ENCODE measurements around the gene ABCB1.

ABCB1 gene

DNA sequence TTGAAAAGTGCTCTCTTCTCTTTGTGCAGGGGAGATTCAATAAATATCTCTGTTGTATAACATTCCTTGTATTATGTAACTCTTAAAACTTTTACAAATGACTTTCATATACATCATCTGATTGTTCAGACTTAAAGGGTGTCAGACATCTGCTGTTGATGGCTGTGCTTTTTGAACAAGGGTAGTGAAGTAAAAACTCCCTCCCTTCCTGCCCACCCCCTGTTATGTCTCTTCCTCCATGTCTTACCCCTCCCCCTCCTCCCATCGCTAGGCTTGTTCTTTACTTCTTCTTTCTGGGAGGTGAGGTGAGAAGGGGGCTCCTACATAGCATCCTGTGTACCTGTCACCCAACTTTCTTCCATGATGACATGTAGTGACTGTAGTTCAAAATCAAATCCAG, 101.8 kb downstream of the ABCB1 start:
- Histone ChIP-seq H3K4me2 (ENCODE audit: low read length) (no peak overlapping the region), H3K9me3 (ENCODE audit: insufficient read depth, low read length) (no peaks in the 10 kb centered on the region), H3K9ac (ENCODE audit: low read length) (no peak overlapping the region), H3K4me1 (ENCODE audit: low read length) (peaks cover 6% of the 10 kb centered on the region; the same call in 1 of the 2 replicates), H3K27me3 (ENCODE audit: low read depth, low read length) (no peaks in the 10 kb centered on the region), H3K4me3 (ENCODE audit: low read length) (no peak overlapping the region), H3K79me2 (ENCODE audit: low read length) (no peaks in the 10 kb centered on the region), H3K36me3 (replicated peaks; ENCODE audit: low read depth, low read length) (no peaks in the 10 kb centered on the region), H2AFZ (ENCODE audit: low read depth, low read length) (no peak overlapping the region), H4K20me1 (ENCODE audit: insufficient read depth, low read length) (no peaks in the 10 kb centered on the region), H3K27ac (ENCODE audit: low read length) (no peak overlapping the region)
- no peak for TF ChIP-seq EZH2phosphoT487 (IDR thresholded peaks at IDR 0.05; ENCODE audit: low read depth)
- TF ChIP-seq, protein P1, sequence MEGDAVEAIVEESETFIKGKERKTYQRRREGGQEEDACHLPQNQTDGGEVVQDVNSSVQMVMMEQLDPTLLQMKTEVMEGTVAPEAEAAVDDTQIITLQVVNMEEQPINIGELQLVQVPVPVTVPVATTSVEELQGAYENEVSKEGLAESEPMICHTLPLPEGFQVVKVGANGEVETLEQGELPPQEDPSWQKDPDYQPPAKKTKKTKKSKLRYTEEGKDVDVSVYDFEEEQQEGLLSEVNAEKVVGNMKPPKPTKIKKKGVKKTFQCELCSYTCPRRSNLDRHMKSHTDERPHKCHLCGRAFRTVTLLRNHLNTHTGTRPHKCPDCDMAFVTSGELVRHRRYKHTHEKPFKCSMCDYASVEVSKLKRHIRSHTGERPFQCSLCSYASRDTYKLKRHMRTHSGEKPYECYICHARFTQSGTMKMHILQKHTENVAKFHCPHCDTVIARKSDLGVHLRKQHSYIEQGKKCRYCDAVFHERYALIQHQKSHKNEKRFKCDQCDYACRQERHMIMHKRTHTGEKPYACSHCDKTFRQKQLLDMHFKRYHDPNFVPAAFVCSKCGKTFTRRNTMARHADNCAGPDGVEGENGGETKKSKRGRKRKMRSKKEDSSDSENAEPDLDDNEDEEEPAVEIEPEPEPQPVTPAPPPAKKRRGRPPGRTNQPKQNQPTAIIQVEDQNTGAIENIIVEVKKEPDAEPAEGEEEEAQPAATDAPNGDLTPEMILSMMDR (IDR thresholded peaks at IDR 0.05; ENCODE audit: low read depth, low read length), result no peak

DNA sequence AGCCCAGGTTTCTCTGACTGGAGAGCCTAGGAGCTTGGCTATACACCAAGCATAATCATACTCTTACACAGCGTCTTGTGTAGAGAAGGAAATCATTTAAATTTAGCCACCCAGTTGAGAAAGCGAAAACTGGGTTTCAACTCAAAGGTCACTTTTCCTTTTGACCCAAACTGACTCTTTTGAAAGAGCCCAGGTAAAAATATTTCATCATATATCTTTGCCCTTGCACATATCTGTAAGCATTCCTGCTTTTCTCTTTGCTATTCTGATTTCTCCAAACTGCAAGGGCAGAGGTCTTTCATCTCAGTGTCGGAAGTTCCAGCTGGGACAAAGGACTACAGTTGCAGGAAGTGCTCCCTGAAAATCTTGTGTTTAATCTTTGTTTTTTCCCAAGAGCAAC, 103.2 kb downstream of the ABCB1 start:
- TF ChIP-seq, protein P1 (IDR thresholded peaks at IDR 0.05; ENCODE audit: low read depth, low read length), result no peak
- TF ChIP-seq EZH2phosphoT487 (IDR thresholded peaks at IDR 0.05; ENCODE audit: low read depth), result no peak
- no peak overlapping the region for H3K27ac ChIP-seq (ENCODE audit: low read length)
- no peaks in the 10 kb centered on the region for H3K79me2 ChIP-seq (ENCODE audit: low read length)
- H3K36me3 ChIP-seq (replicated peaks; ENCODE audit: low read depth, low read length), result no peaks in the 10 kb centered on the region
- no peak overlapping the region for H3K4me3 ChIP-seq (ENCODE audit: low read length)
- H2AFZ ChIP-seq (ENCODE audit: low read depth, low read length), result no peak overlapping the region
- H3K4me2 ChIP-seq (ENCODE audit: low read length), result no peak overlapping the region
- peaks cover 6% of the 10 kb centered on the region; the same call in 1 of the 2 replicates for H3K4me1 ChIP-seq (ENCODE audit: low read length)
- H3K27me3 ChIP-seq (ENCODE audit: low read depth, low read length), result no peaks in the 10 kb centered on the region
- H3K9ac ChIP-seq (ENCODE audit: low read length), result no peak overlapping the region
- no peaks in the 10 kb centered on the region for H4K20me1 ChIP-seq (ENCODE audit: insufficient read depth, low read length)
- H3K9me3 ChIP-seq (ENCODE audit: insufficient read depth, low read length), result no peaks in the 10 kb centered on the region

DNA sequence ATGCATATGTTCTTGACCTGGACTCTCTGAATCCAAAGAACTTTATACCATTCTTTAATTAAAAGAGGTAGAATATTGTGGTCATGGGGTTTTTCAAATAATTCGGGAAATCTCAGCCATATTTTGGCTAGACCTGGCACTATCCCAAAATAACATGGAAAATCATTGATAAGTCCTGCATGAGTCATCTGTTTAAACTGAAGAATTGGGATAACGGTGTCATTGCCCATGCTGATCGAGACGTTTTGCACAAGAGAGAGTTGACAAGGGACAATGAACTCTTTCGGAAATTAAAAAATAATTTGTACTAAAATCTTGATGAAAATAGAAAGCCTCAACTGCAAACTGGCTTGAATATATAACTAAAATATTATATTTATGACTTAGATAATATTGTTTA, 105.3 kb downstream of the ABCB1 start:
- Histone ChIP-seq H3K4me1 (ENCODE audit: low read length) (peaks cover 6% of the 10 kb centered on the region; the same call in 1 of the 2 replicates), H3K4me3 (ENCODE audit: low read length) (no peak overlapping the region), H3K9me3 (ENCODE audit: insufficient read depth, low read length) (no peaks in the 10 kb centered on the region), H3K9ac (ENCODE audit: low read length) (no peak overlapping the region), H3K79me2 (ENCODE audit: low read length) (no peaks in the 10 kb centered on the region), H3K27me3 (ENCODE audit: low read depth, low read length) (no peaks in the 10 kb centered on the region), H3K36me3 (replicated peaks; ENCODE audit: low read depth, low read length) (no peaks in the 10 kb centered on the region), H2AFZ (ENCODE audit: low read depth, low read length) (no peak overlapping the region), H4K20me1 (ENCODE audit: insufficient read depth, low read length) (no peaks in the 10 kb centered on the region), H3K4me2 (ENCODE audit: low read length) (no peak overlapping the region), H3K27ac (ENCODE audit: low read length) (no peak overlapping the region)
- no peak for TF ChIP-seq EZH2phosphoT487 (IDR thresholded peaks at IDR 0.05; ENCODE audit: low read depth)
- TF ChIP-seq, protein P1 (IDR thresholded peaks at IDR 0.05; ENCODE audit: low read depth, low read length), result no peak

DNA sequence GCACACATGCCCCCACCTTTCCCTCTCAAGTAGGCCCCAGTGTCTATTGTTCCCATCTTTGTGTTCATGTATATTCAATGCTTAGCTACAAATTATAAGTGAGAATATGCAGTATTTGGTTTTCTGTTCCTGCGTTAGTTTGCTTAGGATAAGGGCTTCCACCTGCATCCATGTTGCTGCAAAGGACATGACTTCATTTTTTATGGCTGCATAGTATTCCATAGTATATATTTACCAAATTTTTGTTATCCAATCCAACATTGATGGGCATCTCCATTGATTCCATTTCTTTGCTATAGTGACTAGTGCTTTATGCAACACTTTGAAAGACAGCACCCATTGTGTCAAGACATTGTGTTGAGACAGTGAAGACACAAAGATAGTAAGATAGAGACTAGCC, 106.2 kb downstream of the ABCB1 start:
- no peaks in the 10 kb centered on the region for H3K27me3 ChIP-seq (ENCODE audit: low read depth, low read length)
- H2AFZ ChIP-seq (ENCODE audit: low read depth, low read length), result no peak overlapping the region
- H3K4me1 ChIP-seq (ENCODE audit: low read length), result peaks cover 6% of the 10 kb centered on the region; the same call in 1 of the 2 replicates
- H3K9ac ChIP-seq (ENCODE audit: low read length), result no peak overlapping the region
- H3K9me3 ChIP-seq (ENCODE audit: insufficient read depth, low read length), result no peaks in the 10 kb centered on the region
- H3K36me3 ChIP-seq (replicated peaks; ENCODE audit: low read depth, low read length), result no peaks in the 10 kb centered on the region
- H3K4me2 ChIP-seq (ENCODE audit: low read length), result no peak overlapping the region
- TF ChIP-seq, protein P1 (IDR thresholded peaks at IDR 0.05; ENCODE audit: low read depth, low read length), result no peak
- TF ChIP-seq EZH2phosphoT487 (IDR thresholded peaks at IDR 0.05; ENCODE audit: low read depth), result no peak
- H4K20me1 ChIP-seq (ENCODE audit: insufficient read depth, low read length), result no peaks in the 10 kb centered on the region
- no peak overlapping the region for H3K27ac ChIP-seq (ENCODE audit: low read length)
- H3K79me2 ChIP-seq (ENCODE audit: low read length), result no peaks in the 10 kb centered on the region
- H3K4me3 ChIP-seq (ENCODE audit: low read length), result no peak overlapping the region
